ENCODE results near the gene TYMP.
"Not testable (repeated sequence)": the region's sequence is repeated elsewhere in the genome, so short reads cannot be mapped to it uniquely, and the experiment has no call there.

Gene TYMP

GRCh38 chr22:50533856-50534711, 4.3 kb upstream of the TYMP start:
- peak overlapping the region; percentile 29 to 54 for H3K27ac Mint-ChIP-seq
- H3K4me3 Mint-ChIP-seq, result peak overlapping the region; percentile 90 to 100
- H3K27me3 Mint-ChIP-seq, result peaks cover 10% of the 10 kb centered on the region
- peaks cover 55% of the 10 kb centered on the region for H3K4me1 Mint-ChIP-seq
- H3K9me3 Mint-ChIP-seq, DNase-seq, ATAC-seq: not testable (repeated sequence)

GRCh38 chr22:50532824-50533796, 3.3 kb upstream of the TYMP start:
- Mint-ChIP-seq H3K4me1 (peaks cover 55% of the 10 kb centered on the region), H3K4me3 (peak overlapping the region; percentile 90 to 100), H3K9me3 (no peaks in the 10 kb centered on the region), H3K27me3 (peaks cover 10% of the 10 kb centered on the region), H3K27ac (peak overlapping the region; percentile 93 to 100)
- DNase-seq (no peak), ATAC-seq (no peak)

GRCh38 chr22:50531962-50532674, 2.3 kb upstream of the TYMP start:
- DNase-seq (peak in 1 of 2 donors; percentile 38), ATAC-seq (no peak)
- Mint-ChIP-seq H3K4me1 (peaks cover 55% of the 10 kb centered on the region), H3K9me3 (no peaks in the 10 kb centered on the region), H3K4me3 (peak overlapping the region; percentile 90 to 100), H3K27ac (peak overlapping the region; percentile 99 to 100), H3K27me3 (peaks cover 10% of the 10 kb centered on the region)

GRCh38 chr22:50531546-50531961, 1.7 kb upstream of the TYMP start:
- Mint-ChIP-seq H3K9me3 (no peaks in the 10 kb centered on the region), H3K4me3 (peak overlapping the region; percentile 90 to 100), H3K4me1 (peaks cover 55% of the 10 kb centered on the region), H3K27ac (peak overlapping the region; percentile 99 to 100), H3K27me3 (peaks cover 10% of the 10 kb centered on the region)
- ATAC-seq (peak; percentile 69), DNase-seq (peak; percentile 78 to 88)

- H3K27me3 Mint-ChIP-seq, result peaks cover 10% of the 10 kb centered on the region
- ATAC-seq, result peak; percentile 55
Observed at GRCh38 chr22:50530877-50531545, 1.2 kb upstream of the TYMP start.

GRCh38 chr22:50530580-50530876, 716 bp upstream of the TYMP start:
- Mint-ChIP-seq H3K4me3 (peak overlapping the region; percentile 90 to 100), H3K27ac (peak overlapping the region; percentile 99 to 100), H3K9me3 (no peaks in the 10 kb centered on the region), H3K27me3 (peaks cover 10% of the 10 kb centered on the region), H3K4me1 (peaks cover 57% of the 10 kb centered on the region)
- no peak for DNase-seq
- ATAC-seq, result no peak

More at GRCh38 chr22:50530877-50531545, 1.2 kb upstream of the TYMP start:
- H3K27ac Mint-ChIP-seq, result peak overlapping the region; percentile 99 to 100
- peaks cover 57% of the 10 kb centered on the region for H3K4me1 Mint-ChIP-seq
- DNase-seq, result peak; percentile 85 to 90
- H3K9me3 Mint-ChIP-seq, result no peaks in the 10 kb centered on the region
- H3K4me3 Mint-ChIP-seq, result peak overlapping the region; percentile 90 to 100

- no peaks in the 10 kb centered on the region for H3K9me3 Mint-ChIP-seq
- peaks cover 10% of the 10 kb centered on the region for H3K27me3 Mint-ChIP-seq
- peaks cover 59% of the 10 kb centered on the region for H3K4me1 Mint-ChIP-seq
- DNase-seq (no peak), ATAC-seq (no peak)
- H3K27ac Mint-ChIP-seq, result peak overlapping the region; percentile 52 to 67
- H3K4me3 Mint-ChIP-seq, result peak overlapping the region; percentile 95 to 100
Observed at GRCh38 chr22:50529416-50529896, 356 bp downstream of the TYMP start.

- Mint-ChIP-seq H3K27me3 (peaks cover 10% of the 10 kb centered on the region), H3K27ac (peak overlapping the region; percentile 72 to 82), H3K4me1 (peaks cover 59% of the 10 kb centered on the region), H3K4me3 (peak overlapping the region; percentile 95 to 100), H3K9me3 (no peaks in the 10 kb centered on the region)
- ATAC-seq (no peak), DNase-seq (no peak)
Observed at GRCh38 chr22:50528682-50529415, 963 bp downstream of the TYMP start.

- peak overlapping the region; percentile 95 to 100 for H3K4me3 Mint-ChIP-seq
- H3K27me3 Mint-ChIP-seq, result peaks cover 6% of the 10 kb centered on the region
- H3K27ac Mint-ChIP-seq, result peak overlapping the region; percentile 72 to 82
- H3K4me1 Mint-ChIP-seq, result peaks cover 59% of the 10 kb centered on the region
- DNase-seq, result peak in 1 of 2 donors; percentile 18
- ATAC-seq, result no peak
- H3K9me3 Mint-ChIP-seq, result no peaks in the 10 kb centered on the region
Observed at GRCh38 chr22:50527921-50528681, 1.7 kb downstream of the TYMP start.

- DNase-seq (peak; percentile 61 to 72), ATAC-seq (peak; percentile 10)
- H3K27me3 Mint-ChIP-seq, result no peaks in the 10 kb centered on the region
- H3K4me3 Mint-ChIP-seq, result peak overlapping the region; percentile 95 to 100
- peaks cover 56% of the 10 kb centered on the region for H3K4me1 Mint-ChIP-seq
- H3K27ac Mint-ChIP-seq, result peak overlapping the region; percentile 89 to 95
- H3K9me3 Mint-ChIP-seq, result no peaks in the 10 kb centered on the region
Observed at GRCh38 chr22:50526834-50527801, 2.7 kb downstream of the TYMP start.

- Mint-ChIP-seq H3K27me3 (no peaks in the 10 kb centered on the region), H3K4me1 (peaks cover 58% of the 10 kb centered on the region), H3K4me3 (peak overlapping the region; percentile 95 to 100), H3K27ac (peak overlapping the region; percentile 89 to 95), H3K9me3 (no peaks in the 10 kb centered on the region)
- ATAC-seq (peak; percentile 58), DNase-seq (peak; percentile 93 to 94)
Observed at GRCh38 chr22:50526108-50526833, 3.5 kb downstream of the TYMP start.

- H3K4me1 Mint-ChIP-seq, result peaks cover 58% of the 10 kb centered on the region
- no peaks in the 10 kb centered on the region for H3K27me3 Mint-ChIP-seq
- H3K27ac Mint-ChIP-seq, result peak overlapping the region in 1 of 2 donors; percentile 96
- H3K9me3 Mint-ChIP-seq, result no peaks in the 10 kb centered on the region
- no peak for ATAC-seq
- peak overlapping the region; percentile 88 to 95 for H3K4me3 Mint-ChIP-seq
- DNase-seq, result no peak
Observed at GRCh38 chr22:50525858-50526107, 4.0 kb downstream of the TYMP start.
